ENCODE measurements around the gene DLL1. TPM values are rescaled to one million over a fixed set of nuclear protein-coding genes. Genes with fewer than 3 reads are reported as not detected.

Gene DLL1
- total RNA-seq, 1 experiment from 2014 or later: 2.8 TPM

DNA sequence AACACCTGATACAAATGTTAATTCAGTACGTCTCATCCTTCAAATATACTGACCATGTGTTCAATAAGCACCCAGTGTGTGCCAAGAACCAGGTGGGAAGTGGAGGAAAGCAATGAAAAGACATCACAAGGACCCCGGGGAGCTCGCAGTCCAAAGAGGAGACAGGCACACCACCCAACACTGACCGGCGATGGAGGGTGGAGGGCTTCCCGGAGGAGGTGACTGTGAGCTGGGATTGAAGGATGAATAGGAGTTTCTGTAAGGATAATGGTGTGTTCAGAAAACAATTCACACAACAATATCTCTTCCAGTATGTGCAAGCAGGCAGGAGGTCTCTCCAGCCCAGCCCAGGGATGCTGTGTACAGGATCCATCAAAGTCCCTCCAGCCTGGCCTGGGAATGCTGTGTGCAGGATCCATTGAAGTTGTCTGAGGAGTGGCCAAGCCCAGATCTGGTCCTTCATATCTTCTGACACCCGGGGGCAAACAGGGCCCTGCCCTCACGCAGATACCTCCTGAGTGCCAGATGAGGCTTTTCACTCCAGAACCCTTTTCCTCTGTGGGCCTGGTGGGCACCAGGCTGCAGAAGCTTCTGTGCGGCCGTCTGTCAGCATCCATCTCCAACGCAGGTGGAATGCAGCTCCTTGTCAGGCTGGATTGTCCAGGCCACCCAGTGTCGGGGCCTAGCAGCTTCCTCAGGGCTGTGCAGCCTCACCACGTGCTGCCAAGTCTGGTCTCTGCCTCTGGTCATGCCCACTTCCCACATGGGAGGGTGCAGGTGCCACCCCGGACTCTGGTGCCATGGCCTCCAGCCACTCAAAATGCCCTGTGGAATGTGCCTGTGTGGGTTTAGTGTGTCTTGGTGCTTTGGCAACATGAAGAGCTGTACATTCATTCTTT lies 36.3 kb downstream of the DLL1 start:
- Histone ChIP-seq H3K79me2 (ENCODE audit: insufficient read depth, low read length) (no peaks in the 10 kb centered on the region), H4K91ac (ENCODE audit: insufficient read length, low read depth, low read length) (no peak overlapping the region), H3K79me1 (ENCODE audit: insufficient read depth, low read depth, low read length, poor library complexity, severe bottlenecking) (no peaks in the 10 kb centered on the region), H3T11ph (ENCODE audit: low read length) (no peak overlapping the region), H2BK12ac (ENCODE audit: insufficient read length, low read depth, low read length) (no peak overlapping the region), H3K18ac (ENCODE audit: insufficient read length, low read depth, low read length) (no peak overlapping the region), H3K14ac (ENCODE audit: insufficient read depth, low read length) (no peak overlapping the region), H3K9me3 (ENCODE audit: control insufficient read depth, low read depth, low read length) (no peaks in the 10 kb centered on the region), H3K4me2 (ENCODE audit: insufficient read depth, insufficient read length, low read length) (no peak overlapping the region), H3K9ac (ENCODE audit: extremely low read depth, insufficient read length, low read length) (no peak overlapping the region), H4K8ac (replicated peaks; ENCODE audit: insufficient read length, low read depth, low read length) (no peak overlapping the region), H3K56ac (ENCODE audit: insufficient read length, low read depth, low read length) (no peak overlapping the region), H4K5ac (ENCODE audit: insufficient read length, low read depth, low read length) (no peak overlapping the region), H3K27me3 (ENCODE audit: insufficient read depth, low read length) (no peaks in the 10 kb centered on the region), H3K27ac (ENCODE audit: insufficient read length, low read depth, low read length) (no peak overlapping the region), H2BK120ac (ENCODE audit: low read depth, low read length, poor library complexity, severe bottlenecking) (no peak overlapping the region), H4K20me1 (ENCODE audit: control insufficient read depth, insufficient read depth, insufficient read length) (no peaks in the 10 kb centered on the region), H3K23me2 (ENCODE audit: insufficient read length, low read depth, low read length, poor library complexity, severe bottlenecking) (no peaks in the 10 kb centered on the region), H2AFZ (ENCODE audit: low read length) (no peak overlapping the region), H2BK20ac (ENCODE audit: low read depth, low read length, poor library complexity, severe bottlenecking) (no peak overlapping the region), H2AK5ac (ENCODE audit: insufficient read length, low read length) (no peak overlapping the region), H2BK15ac (ENCODE audit: low read depth, low read length) (no peak overlapping the region), H3K4ac (ENCODE audit: low read depth, low read length) (no peak overlapping the region), H2BK5ac (ENCODE audit: insufficient read length, low read length) (no peak overlapping the region), H3K23ac (ENCODE audit: insufficient read length, low read depth, low read length) (no peak overlapping the region), H3K4me1 (ENCODE audit: insufficient read depth, low read length) (no peaks in the 10 kb centered on the region)
- Mint-ChIP-seq H3K4me1 (peaks cover 0 to 3% of the 10 kb centered on the region in 2 experiments; a peak in 1 of 4 replicates), H3K27ac (no peak overlapping the region; a peak in 1 of 7 replicates), H3K9me3 (no peaks in the 10 kb centered on the region), H3K27me3 (ENCODE audit: low read depth) (peaks cover 2% of the 10 kb centered on the region), H3K4me3 (no peak overlapping the region), H3K36me3 (ENCODE audit: insufficient read depth in 1 of 3, low read depth in 3 of 3) (no peaks in the 10 kb centered on the region; a peak in 1 of 7 replicates)
- no peak for DNase-seq
- WGBS (ENCODE audit: extremely low coverage, insufficient read length, low lambda C conversion rate): no CpG with 5 or more reads among the region's 14 CpGs
- TF ChIP-seq, protein P1, sequence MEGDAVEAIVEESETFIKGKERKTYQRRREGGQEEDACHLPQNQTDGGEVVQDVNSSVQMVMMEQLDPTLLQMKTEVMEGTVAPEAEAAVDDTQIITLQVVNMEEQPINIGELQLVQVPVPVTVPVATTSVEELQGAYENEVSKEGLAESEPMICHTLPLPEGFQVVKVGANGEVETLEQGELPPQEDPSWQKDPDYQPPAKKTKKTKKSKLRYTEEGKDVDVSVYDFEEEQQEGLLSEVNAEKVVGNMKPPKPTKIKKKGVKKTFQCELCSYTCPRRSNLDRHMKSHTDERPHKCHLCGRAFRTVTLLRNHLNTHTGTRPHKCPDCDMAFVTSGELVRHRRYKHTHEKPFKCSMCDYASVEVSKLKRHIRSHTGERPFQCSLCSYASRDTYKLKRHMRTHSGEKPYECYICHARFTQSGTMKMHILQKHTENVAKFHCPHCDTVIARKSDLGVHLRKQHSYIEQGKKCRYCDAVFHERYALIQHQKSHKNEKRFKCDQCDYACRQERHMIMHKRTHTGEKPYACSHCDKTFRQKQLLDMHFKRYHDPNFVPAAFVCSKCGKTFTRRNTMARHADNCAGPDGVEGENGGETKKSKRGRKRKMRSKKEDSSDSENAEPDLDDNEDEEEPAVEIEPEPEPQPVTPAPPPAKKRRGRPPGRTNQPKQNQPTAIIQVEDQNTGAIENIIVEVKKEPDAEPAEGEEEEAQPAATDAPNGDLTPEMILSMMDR (conservative IDR thresholded peaks at IDR 0.05): no peak
